ENCODE measurements around the gene SCN5A. TPM values are rescaled to one million over a fixed set of nuclear protein-coding genes. Genes with fewer than 3 reads are reported as not detected.
"Not testable (repeated sequence)": the region's sequence is repeated elsewhere in the genome, so short reads cannot be mapped to it uniquely, and the experiment has no call there.

Gene SCN5A
- total and polyA plus RNA-seq, 4 donors = 1.6 to 2.4 (median 1.9) TPM

DNA sequence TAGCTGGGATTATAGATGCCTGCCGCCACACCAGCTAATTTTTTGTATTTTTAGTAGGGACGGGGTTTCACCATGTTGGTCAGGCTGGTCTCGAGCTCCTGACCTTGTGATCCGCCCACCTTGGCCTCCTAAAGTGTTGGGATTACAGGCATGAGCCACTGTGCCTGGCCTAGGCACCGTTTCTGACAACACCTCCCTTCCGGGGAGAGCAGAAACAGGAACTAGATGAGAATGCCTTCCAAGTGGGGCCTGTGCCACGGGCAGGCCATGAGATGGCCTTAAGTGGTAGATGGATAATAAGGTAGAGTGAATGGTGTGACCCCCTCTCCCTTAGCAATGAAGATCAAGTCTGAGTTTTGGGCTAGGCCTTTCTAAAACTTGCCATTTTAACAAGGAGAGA is 82.7 kb downstream of the SCN5A start:
- H3K4me3 ChIP-seq (ENCODE audit: low read depth, low read length); DNase-seq (ENCODE audit: low read depth in 4 of 6, low spot score in 6 of 6); H3K27me3 ChIP-seq (ENCODE audit: control insufficient read depth, insufficient read depth, low read length); H3K27ac ChIP-seq (ENCODE audit: low read depth, low read length); H3K9me3 ChIP-seq (ENCODE audit: control insufficient read depth, insufficient read depth, low read length); H3K4me1 ChIP-seq (ENCODE audit: control insufficient read depth, insufficient read depth, low read length); H3K36me3 ChIP-seq (ENCODE audit: control insufficient read depth, insufficient read depth, low read length): not testable (repeated sequence)
- WGBS (ENCODE audit: insufficient coverage) = 89% methylated on average over 6 of the region's 7 CpGs

DNA sequence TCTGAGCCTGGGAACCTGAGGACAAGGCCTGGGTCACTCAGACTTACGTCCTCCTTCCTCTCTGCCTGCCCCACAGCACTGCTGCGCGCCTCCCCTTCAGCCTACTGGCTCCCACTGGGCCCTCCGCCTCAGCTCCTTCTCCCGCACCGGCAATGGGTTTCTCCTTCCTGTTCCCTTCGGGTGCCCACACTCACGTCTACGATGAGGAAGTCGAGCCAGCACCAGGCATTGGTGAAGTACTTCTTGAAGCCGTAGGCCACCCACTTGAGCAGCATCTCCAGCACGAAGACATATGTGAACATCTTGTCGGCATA is 83.3 kb downstream of the SCN5A start:
- Histone ChIP-seq H3K9me3 (ENCODE audit: control insufficient read depth, insufficient read depth, low read length) (no peaks in the 10 kb centered on the region), H3K27ac (ENCODE audit: low read depth, low read length) (no peak overlapping the region), H3K36me3 (ENCODE audit: control insufficient read depth, insufficient read depth, low read length) (peaks cover 3% of the 10 kb centered on the region), H3K4me1 (ENCODE audit: control insufficient read depth, insufficient read depth, low read length) (no peaks in the 10 kb centered on the region), H3K4me3 (ENCODE audit: low read depth, low read length) (no peak overlapping the region), H3K27me3 (ENCODE audit: control insufficient read depth, insufficient read depth, low read length) (no peaks in the 10 kb centered on the region)
- 87% methylated on average over 13 of the region's 13 CpGs for WGBS (ENCODE audit: insufficient coverage)
- no peak for DNase-seq (ENCODE audit: low read depth in 4 of 6, low spot score in 6 of 6)

DNA sequence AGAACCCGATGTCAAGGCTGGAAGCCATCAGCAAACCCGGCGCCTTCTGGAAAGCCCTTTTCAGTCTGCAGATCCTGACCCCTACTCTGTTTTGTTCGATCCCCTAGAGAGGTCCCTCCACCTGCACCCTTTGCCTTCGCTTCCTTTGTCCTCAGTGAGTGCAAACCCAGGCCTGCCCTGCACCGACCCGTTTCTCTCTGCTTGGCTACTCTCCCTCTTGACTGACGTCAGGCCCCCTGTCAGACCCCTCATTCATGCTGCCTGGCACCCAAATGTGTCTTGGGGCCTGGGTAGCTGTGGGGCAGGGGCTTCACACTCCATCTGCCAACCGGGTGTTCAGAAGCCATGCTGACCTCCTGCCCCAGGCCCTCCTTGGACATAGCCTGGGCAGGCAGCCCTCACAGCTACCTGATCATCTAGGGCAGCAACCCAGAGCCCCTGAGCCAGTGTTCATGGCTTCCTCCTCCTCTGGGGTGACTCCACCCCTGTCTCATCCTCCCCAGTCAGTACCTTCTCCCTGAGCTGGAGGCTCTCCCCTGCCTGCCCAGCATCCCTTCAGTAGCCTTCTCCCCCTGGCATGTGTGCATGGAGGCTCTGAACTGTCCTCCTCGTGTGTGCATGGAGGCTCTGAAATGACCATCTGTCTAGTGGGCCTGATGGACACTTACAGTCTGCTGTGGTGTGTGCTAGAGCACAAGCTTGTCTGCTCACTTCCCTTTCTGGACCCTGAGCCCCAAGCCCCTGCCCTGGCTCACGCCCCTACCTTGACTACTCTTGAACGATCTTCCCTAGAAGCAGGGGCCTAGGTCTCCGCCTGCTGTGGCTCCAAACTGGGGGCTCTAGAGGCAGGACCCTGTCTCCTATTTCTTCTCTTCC is 83.9 kb downstream of the SCN5A start:
- DNase-seq (ENCODE audit: low read depth in 4 of 6, low spot score in 6 of 6) = no peak
- H3K36me3 ChIP-seq (ENCODE audit: control insufficient read depth, insufficient read depth, low read length) = peaks cover 3% of the 10 kb centered on the region
- no peaks in the 10 kb centered on the region for H3K4me1 ChIP-seq (ENCODE audit: control insufficient read depth, insufficient read depth, low read length)
- no peak overlapping the region for H3K4me3 ChIP-seq (ENCODE audit: low read depth, low read length)
- no peak overlapping the region for H3K27ac ChIP-seq (ENCODE audit: low read depth, low read length)
- H3K27me3 ChIP-seq (ENCODE audit: control insufficient read depth, insufficient read depth, low read length) = no peaks in the 10 kb centered on the region
- 92% methylated on average over 12 of the region's 13 CpGs for WGBS (ENCODE audit: insufficient coverage)
- no peaks in the 10 kb centered on the region for H3K9me3 ChIP-seq (ENCODE audit: control insufficient read depth, insufficient read depth, low read length)

DNA sequence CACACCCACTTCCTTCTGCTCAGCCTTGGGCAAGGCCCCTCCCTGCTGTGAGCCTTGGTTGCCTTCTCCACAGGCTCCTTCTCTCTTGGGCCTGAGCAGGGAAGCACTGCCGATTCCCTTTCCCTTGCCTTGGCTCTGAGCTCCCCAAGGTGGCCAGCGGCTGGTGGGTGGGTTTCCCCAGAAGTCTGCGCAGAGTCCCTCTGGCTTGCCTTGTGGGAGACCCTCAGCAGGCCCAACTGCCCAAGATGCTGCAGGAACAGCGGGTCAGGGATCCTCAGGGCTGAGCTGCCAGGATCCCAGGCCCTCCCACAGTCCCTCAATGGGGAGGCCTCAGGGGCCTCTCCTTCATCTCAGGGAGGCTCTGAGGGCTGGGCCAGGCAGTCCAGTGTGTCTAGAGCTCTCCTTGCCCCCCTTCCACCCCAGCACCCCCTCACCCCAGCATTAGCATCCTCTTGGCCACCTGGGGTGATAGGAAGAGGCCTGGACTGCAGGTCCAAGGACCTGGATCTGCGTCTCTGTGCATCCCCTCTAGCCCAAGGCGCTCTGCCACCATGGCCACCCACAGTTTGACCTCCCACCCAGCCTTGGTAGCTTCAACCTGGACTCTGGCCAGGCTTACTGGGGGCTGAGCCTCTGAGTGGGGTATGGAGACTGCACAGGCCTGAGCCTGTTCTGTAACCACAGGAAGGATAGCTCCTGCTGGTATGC is 84.7 kb downstream of the SCN5A start:
- Histone ChIP-seq H3K4me1 (ENCODE audit: control insufficient read depth, insufficient read depth, low read length) (no peaks in the 10 kb centered on the region), H3K27ac (ENCODE audit: low read depth, low read length) (no peak overlapping the region), H3K9me3 (ENCODE audit: control insufficient read depth, insufficient read depth, low read length) (no peaks in the 10 kb centered on the region), H3K27me3 (ENCODE audit: control insufficient read depth, insufficient read depth, low read length) (no peaks in the 10 kb centered on the region), H3K4me3 (ENCODE audit: low read depth, low read length) (no peak overlapping the region), H3K36me3 (ENCODE audit: control insufficient read depth, insufficient read depth, low read length) (peaks cover 3% of the 10 kb centered on the region)
- DNase-seq (ENCODE audit: low read depth in 4 of 6, low spot score in 6 of 6) = no peak
- WGBS (ENCODE audit: insufficient coverage) = 95% methylated on average over 6 of the region's 6 CpGs

DNA sequence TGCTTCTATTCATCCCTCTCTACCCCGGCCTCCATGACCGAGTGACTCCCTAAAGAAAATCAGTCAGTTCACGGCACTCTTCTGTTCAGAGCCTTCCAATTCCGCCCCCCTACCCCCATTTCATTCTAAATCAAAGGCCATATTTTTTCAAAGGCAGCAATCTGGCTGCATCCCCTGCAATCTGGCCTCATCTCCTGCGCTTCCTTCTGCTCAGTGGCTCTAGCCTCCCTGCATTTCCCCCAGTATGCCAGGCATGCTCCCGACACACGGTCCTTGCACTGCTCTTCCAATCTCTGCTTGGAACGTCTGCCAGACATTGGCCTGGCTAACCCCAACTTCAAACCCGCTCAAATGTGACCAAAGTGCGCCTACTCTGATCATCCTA is 85.6 kb downstream of the SCN5A start:
- peak in 1 of 6 donors; percentile 82 for DNase-seq (ENCODE audit: low read depth in 4 of 6, low spot score in 6 of 6)
- H3K36me3 ChIP-seq (ENCODE audit: control insufficient read depth, insufficient read depth, low read length) = peaks cover 3% of the 10 kb centered on the region
- WGBS (ENCODE audit: insufficient coverage) = 79% methylated on average over 9 of the region's 10 CpGs

DNA sequence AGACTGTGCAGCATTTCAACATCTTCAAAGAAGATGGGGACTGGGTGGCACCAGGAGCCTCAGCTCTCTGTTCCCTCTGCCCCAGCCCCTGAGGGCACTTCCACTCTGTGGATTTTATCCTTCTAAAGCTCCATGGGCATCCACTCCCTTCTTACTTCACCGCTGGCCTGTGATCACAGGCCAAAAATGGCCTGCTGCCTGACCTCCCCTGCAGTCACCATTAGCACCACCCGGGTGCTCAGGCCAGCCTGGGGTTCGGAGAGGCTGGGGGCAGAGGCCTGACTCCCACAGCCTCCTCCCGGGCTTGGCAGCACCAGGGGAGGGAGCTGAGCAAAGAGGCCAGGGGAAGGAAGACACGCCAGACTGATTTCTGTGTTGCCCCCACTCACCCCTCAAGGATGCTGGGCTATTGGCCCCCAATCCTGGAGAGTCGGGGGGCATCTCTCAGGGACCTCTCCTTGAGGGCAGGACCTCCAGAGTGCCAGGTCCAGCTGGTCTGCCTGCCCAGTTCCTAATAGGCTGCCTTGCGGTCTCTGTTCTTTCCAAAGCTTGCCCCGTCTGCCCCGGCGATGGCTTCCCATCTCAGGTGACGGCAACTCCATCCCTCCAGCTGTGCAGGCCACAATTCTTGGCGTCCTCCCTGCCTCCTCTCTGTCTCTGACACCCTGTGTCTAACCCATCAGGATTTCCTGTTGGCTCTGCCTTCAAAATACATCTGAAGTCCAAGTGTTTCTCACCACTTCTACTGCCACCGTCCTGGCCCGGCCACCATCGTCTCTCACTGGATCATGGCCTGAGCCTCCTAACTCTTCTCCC is 86.2 kb downstream of the SCN5A start:
- Histone ChIP-seq H3K4me1 (ENCODE audit: control insufficient read depth, insufficient read depth, low read length) (no peaks in the 10 kb centered on the region), H3K27me3 (ENCODE audit: control insufficient read depth, insufficient read depth, low read length) (no peaks in the 10 kb centered on the region), H3K27ac (ENCODE audit: low read depth, low read length) (no peak overlapping the region), H3K4me3 (ENCODE audit: low read depth, low read length) (no peak overlapping the region), H3K9me3 (ENCODE audit: control insufficient read depth, insufficient read depth, low read length) (no peaks in the 10 kb centered on the region), H3K36me3 (ENCODE audit: control insufficient read depth, insufficient read depth, low read length) (peaks cover 3% of the 10 kb centered on the region)
- WGBS (ENCODE audit: insufficient coverage) = 86% methylated on average over 13 of the region's 15 CpGs
- no peak for DNase-seq (ENCODE audit: low read depth in 4 of 6, low spot score in 6 of 6)

More for the DNA sequence above, 85.6 kb downstream of the SCN5A start:
- Histone ChIP-seq H3K4me1 (ENCODE audit: control insufficient read depth, insufficient read depth, low read length) (no peaks in the 10 kb centered on the region), H3K27me3 (ENCODE audit: control insufficient read depth, insufficient read depth, low read length) (no peaks in the 10 kb centered on the region), H3K9me3 (ENCODE audit: control insufficient read depth, insufficient read depth, low read length) (no peaks in the 10 kb centered on the region), H3K4me3 (ENCODE audit: low read depth, low read length) (no peak overlapping the region), H3K27ac (ENCODE audit: low read depth, low read length) (no peak overlapping the region)

DNA sequence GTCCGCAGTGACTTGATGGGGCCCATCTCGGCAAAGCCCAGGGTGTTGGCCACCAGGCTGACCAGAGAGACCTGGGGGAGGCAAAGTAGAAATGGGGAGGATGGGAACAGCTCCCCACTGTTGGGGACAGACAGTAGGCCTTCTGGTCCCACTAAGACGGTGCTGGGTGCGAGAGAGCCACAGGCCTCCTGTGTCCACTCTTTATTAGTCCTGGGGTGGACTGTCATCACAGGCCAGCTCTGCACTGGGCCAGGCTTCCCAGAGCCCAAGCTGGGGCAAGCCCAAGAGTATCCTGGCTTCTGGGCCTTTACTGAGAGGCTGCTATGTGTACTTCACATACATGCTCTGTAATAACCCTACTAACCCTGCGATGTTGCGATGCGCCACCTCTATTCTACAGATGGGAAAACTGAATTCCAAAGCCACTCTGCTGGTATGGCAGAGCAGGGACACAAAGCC is 87.0 kb downstream of the SCN5A start:
- H3K4me1 ChIP-seq (ENCODE audit: control insufficient read depth, insufficient read depth, low read length) = no peaks in the 10 kb centered on the region
- no peaks in the 10 kb centered on the region for H3K27me3 ChIP-seq (ENCODE audit: control insufficient read depth, insufficient read depth, low read length)
- 100% methylated on average over 7 of the region's 7 CpGs for WGBS (ENCODE audit: insufficient coverage)
- no peak for DNase-seq (ENCODE audit: low read depth in 4 of 6, low spot score in 6 of 6)
- no peak overlapping the region for H3K27ac ChIP-seq (ENCODE audit: low read depth, low read length)
- H3K36me3 ChIP-seq (ENCODE audit: control insufficient read depth, insufficient read depth, low read length) = peaks cover 3% of the 10 kb centered on the region
- no peaks in the 10 kb centered on the region for H3K9me3 ChIP-seq (ENCODE audit: control insufficient read depth, insufficient read depth, low read length)
- no peak overlapping the region for H3K4me3 ChIP-seq (ENCODE audit: low read depth, low read length)

DNA sequence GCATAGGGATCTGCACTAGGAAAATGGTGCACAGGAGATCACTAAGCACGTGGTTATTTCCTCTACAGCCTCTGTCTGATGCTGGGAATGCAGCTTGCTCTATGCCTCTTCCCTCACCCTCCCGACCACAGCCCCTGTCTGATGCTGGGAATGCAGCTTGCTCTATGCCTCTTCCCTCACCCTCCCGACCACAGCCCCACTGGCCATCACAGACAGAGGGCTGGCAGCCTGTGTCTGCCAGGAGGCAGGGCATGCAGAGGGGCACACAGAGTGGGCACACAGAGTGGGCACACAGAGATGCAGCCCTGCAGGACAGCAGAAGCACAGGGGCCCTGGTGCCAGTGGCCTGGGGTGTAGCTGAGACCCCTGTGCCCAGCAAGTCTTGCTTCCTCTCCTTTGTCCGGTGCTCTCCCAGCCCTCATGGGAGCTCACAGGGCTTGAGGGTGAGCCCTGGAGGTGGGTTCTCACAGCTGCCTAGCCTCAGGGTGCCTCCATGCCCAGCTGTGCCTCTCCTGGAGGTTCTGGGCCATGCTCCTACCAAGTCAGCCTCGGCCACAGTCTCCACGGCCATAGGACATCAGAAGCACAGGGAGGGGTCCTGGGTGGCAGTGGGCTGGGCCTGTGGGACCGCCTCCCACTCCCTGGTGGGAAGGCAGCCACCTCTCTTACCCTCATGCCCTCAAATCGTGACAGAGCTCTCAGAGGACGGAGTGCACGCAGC is 87.6 kb downstream of the SCN5A start:
- Histone ChIP-seq H3K9me3 (ENCODE audit: control insufficient read depth, insufficient read depth, low read length) (no peaks in the 10 kb centered on the region), H3K4me1 (ENCODE audit: control insufficient read depth, insufficient read depth, low read length) (no peaks in the 10 kb centered on the region), H3K4me3 (ENCODE audit: low read depth, low read length) (no peak overlapping the region), H3K27me3 (ENCODE audit: control insufficient read depth, insufficient read depth, low read length) (no peaks in the 10 kb centered on the region), H3K27ac (ENCODE audit: low read depth, low read length) (no peak overlapping the region), H3K36me3 (ENCODE audit: control insufficient read depth, insufficient read depth, low read length) (peaks cover 3% of the 10 kb centered on the region)
- no peak for DNase-seq (ENCODE audit: low read depth in 4 of 6, low spot score in 6 of 6)
- WGBS (ENCODE audit: insufficient coverage) = 86% methylated on average over 8 of the region's 10 CpGs

Data from spinal cord (tissue), 10 donors.